DND-41 (cell line): ENCODE measurements around the gene TMUB2.

Source experiments
- CTCF ChIP-seq: IDR thresholded peaks from 2 replicates; pipeline ENCODE4 v1.5.1; 2012; ENCODE audit warnings: borderline replicate concordance, low read length, moderate library complexity, mild to moderate bottlenecking; ENCODE audit not compliant: poor library complexity, severe bottlenecking; ENCODE audit errors: extremely low read depth
- EZH2 ChIP-seq: IDR thresholded peaks from 3 replicates; pipeline ENCODE4 v1.6.1; 2012; ENCODE audit warnings: borderline replicate concordance, low read depth, mild to moderate bottlenecking, moderate library complexity, low read length, inconsistent platforms; ENCODE audit not compliant: severe bottlenecking

DNA sequence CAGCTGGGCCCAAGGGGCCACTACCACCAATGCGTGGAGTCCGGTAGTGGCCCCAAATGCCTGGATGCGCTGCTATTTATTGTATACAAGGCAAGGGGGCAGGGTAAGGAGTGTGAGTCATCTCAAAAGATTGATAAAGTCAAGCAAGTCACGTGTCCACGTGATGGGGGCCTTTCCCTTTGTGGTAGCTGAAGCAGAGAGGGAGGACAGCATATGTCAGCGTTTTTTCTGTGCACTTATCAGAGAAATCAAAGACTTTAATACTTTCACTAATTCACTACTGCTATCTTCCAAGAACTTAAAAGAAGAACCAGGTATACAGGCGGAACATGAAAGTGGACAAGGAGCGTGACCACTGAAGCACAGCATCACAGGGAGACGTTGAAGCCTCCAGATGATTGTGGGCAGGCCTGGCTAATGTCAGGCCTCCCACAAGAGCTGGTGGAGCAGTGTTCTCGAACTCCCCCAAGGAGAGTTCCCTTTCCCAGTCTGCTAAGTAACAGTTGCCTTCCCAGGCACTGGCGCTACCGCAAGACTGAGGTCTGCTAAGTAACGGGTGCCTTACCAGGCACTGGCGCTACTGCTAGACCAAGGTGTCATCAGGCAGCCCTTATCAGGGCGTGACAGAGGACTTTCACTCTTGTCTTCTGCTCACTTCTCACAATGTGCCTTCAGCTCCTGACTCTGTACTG, 27.1 kb upstream of the TMUB2 start:
- no peak for TF ChIP-seq CTCF
- TF ChIP-seq EZH2: no peak
